Neural cell (in vitro differentiated cells): ENCODE data around the gene KDM2A. TPM values are rescaled to one million over a fixed set of nuclear protein-coding genes. Genes with fewer than 3 reads are reported as not detected.

Experiments used
- H2AFZ ChIP-seq: fragments of 200-600, 300-800 bp; sonication (generic), shearing (Covaris generic); 2 replicates; pipeline ENCODE4 v1.6.0; 2014; ENCODE audit warnings: low read depth, mild to moderate bottlenecking, antibody characterized with exemption, low read length, moderate library complexity
- H3F3A ChIP-seq: fragments of 200-600 bp; shearing (Covaris generic); 2 replicates; pipeline ENCODE4 v1.6.1; 2016; ENCODE audit warnings: mild to moderate bottlenecking, moderate library complexity, mixed read lengths, antibody characterized with exemption, low read length; ENCODE audit not compliant: insufficient read depth, poor library complexity, severe bottlenecking
- H3K27ac ChIP-seq: fragments of 200-600, 300-800 bp; sonication (generic), shearing (Covaris generic); 2 replicates; pipeline ENCODE4 v1.5.1; 2014; ENCODE audit warnings: mild to moderate bottlenecking, low read length, moderate library complexity
- H3K27me3 ChIP-seq: fragments of 300-800, 200-600 bp; sonication (generic), shearing (Covaris generic); 2 replicates; pipeline ENCODE4 v1.6.0; 2014; ENCODE audit warnings: mild to moderate bottlenecking, low read depth, low read length, moderate library complexity; ENCODE audit not compliant: insufficient read depth
- H3K36me3 ChIP-seq: fragments of 300-800, 200-600 bp; sonication (generic), shearing (Covaris generic); 2 replicates; pipeline ENCODE4 v1.5.1; 2014; ENCODE audit warnings: mild to moderate bottlenecking, antibody characterized with exemption, low read length, moderate library complexity; ENCODE audit not compliant: insufficient read depth
- H3K4me2 ChIP-seq: fragments of 300-800, 200-600 bp; sonication (generic), shearing (Covaris generic); 2 replicates; pipeline ENCODE4 v1.6.0; 2014; ENCODE audit warnings: mild to moderate bottlenecking, low read length
- H3K4me3 ChIP-seq: fragments of 300-800, 200-600 bp; sonication (generic), shearing (Covaris generic); 2 replicates; pipeline ENCODE4 v1.5.1; 2014; ENCODE audit warnings: mild to moderate bottlenecking, low read length, moderate library complexity
- H3K79me2 ChIP-seq: fragments of 200-600 bp; shearing (Covaris generic); replicated peaks from 2 replicates; pipeline ENCODE4 v1.6.0; 2014; ENCODE audit warnings: mild to moderate bottlenecking, low read length, moderate library complexity; ENCODE audit not compliant: insufficient read depth
- H3K9ac ChIP-seq: fragments of 300-800, 200-600 bp; sonication (generic), shearing (Covaris generic); 2 replicates; pipeline ENCODE4 v1.6.1; 2016; ENCODE audit warnings: mild to moderate bottlenecking, low read length, mixed read lengths
- H3K9me2 ChIP-seq: fragments of 200-600 bp; shearing (Covaris generic); 2 replicates; pipeline ENCODE4 v1.6.1; 2016; ENCODE audit warnings: mild to moderate bottlenecking, low read length, mixed read lengths; ENCODE audit not compliant: insufficient read depth
- H3K9me3 ChIP-seq: fragments of 200-600, 300-800 bp; sonication (generic), shearing (Covaris generic); 2 replicates; pipeline ENCODE4 v1.6.1; 2016; ENCODE audit warnings: mild to moderate bottlenecking, mixed run types, low read length, moderate library complexity, mixed read lengths
- H4K20me1 ChIP-seq: fragments of 200-600 bp; shearing (Covaris generic); 2 replicates; pipeline ENCODE4 v1.6.1; 2016; ENCODE audit warnings: mild to moderate bottlenecking, mixed run types; ENCODE audit not compliant: insufficient read depth
- EP300 ChIP-seq: fragments of 450-650 bp; conservative IDR thresholded peaks from 2 replicates; pipeline ENCODE4 v1.6.1; 2014; ENCODE audit warnings: antibody characterized with exemption, mild to moderate bottlenecking, moderate library complexity; ENCODE audit not compliant: poor library complexity, severe bottlenecking
- EZH2 ChIP-seq: fragments of 200-600, 300-800 bp; shearing (Covaris generic), sonication (generic); IDR thresholded peaks from 2 replicates; pipeline ENCODE4 v1.6.1; 2014; ENCODE audit warnings: antibody characterized with exemption, low read length, borderline replicate concordance, mild to moderate bottlenecking; ENCODE audit not compliant: insufficient read depth, poor library complexity, severe bottlenecking
- MXI1 ChIP-seq: fragments of 450-650 bp; conservative IDR thresholded peaks from 2 replicates; pipeline ENCODE4 v1.6.1; 2014; ENCODE audit warnings: antibody characterized with exemption, mild to moderate bottlenecking; ENCODE audit not compliant: poor library complexity, severe bottlenecking
- POLR2AphosphoS5 ChIP-seq: IDR thresholded peaks from 2 replicates; pipeline ENCODE4 v1.6.1; 2012
- RAD21 ChIP-seq: fragments of 450-650 bp; conservative IDR thresholded peaks from 2 replicates; pipeline ENCODE4 v1.6.1; 2014; ENCODE audit warnings: antibody characterized with exemption, mild to moderate bottlenecking, moderate library complexity
- SMC3 ChIP-seq: fragments of 450-650 bp; conservative IDR thresholded peaks from 2 replicates; pipeline ENCODE4 v1.6.1; 2014; ENCODE audit warnings: antibody characterized with exemption, mild to moderate bottlenecking, moderate library complexity; ENCODE audit not compliant: poor library complexity
- TAF1 ChIP-seq: IDR thresholded peaks from 2 replicates; pipeline ENCODE4 v1.6.1; 2012; ENCODE audit warnings: low read depth
- polyA plus RNA-seq: library from polyadenylated mRNA; depleted of rRNA; stranded (reverse); fragments of >200 nt; gene quantifications from 2 replicates; pipeline ENCODE4 v1.2.3, GENCODE V29; 2014
- TF ChIP-seq, protein P1 (sequence below): fragments of 450-650 bp; IDR thresholded peaks from 2 replicates; pipeline ENCODE4 v1.5.1; 2014; ENCODE audit warnings: antibody characterized with exemption, mild to moderate bottlenecking, moderate library complexity; ENCODE audit not compliant: poor library complexity, severe bottlenecking
- TF ChIP-seq, protein P2 (sequence below): IDR thresholded peaks from 2 replicates; pipeline ENCODE4 v1.6.1; 2012; ENCODE audit warnings: borderline replicate concordance

Gene KDM2A
- polyA plus RNA-seq, 1 donor from 2014 or later, result 12.4 TPM

DNA sequence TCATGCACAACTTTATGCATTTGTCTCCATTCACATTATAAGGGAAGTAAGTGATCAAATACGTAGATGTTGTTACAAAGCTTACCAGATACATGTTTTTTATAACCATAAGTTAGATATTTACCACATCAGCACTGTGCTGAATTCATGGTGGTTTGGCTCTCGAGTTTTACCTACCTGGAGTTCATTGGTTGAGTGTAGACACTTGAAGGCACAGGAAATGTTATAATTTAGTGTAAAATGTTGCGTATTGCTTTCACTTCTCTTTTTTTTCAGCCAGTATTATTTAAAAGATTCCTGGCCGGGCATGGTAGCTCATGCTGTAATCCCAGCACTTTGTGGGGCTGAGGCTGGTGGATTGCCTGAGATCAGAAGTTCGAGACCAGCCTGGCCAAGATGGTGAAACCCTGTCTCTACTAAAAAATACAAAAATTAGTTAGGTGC lies 94.1 kb downstream of the KDM2A start:
- H3F3A ChIP-seq, result no peaks in the 10 kb centered on the region
- TF ChIP-seq EZH2 (no peak), SMC3 (no peak), EP300 (no peak), TAF1 (no peak), POLR2AphosphoS5 (no peak), MXI1 (no peak), RAD21 (no peak)
- TF ChIP-seq, protein P1, sequence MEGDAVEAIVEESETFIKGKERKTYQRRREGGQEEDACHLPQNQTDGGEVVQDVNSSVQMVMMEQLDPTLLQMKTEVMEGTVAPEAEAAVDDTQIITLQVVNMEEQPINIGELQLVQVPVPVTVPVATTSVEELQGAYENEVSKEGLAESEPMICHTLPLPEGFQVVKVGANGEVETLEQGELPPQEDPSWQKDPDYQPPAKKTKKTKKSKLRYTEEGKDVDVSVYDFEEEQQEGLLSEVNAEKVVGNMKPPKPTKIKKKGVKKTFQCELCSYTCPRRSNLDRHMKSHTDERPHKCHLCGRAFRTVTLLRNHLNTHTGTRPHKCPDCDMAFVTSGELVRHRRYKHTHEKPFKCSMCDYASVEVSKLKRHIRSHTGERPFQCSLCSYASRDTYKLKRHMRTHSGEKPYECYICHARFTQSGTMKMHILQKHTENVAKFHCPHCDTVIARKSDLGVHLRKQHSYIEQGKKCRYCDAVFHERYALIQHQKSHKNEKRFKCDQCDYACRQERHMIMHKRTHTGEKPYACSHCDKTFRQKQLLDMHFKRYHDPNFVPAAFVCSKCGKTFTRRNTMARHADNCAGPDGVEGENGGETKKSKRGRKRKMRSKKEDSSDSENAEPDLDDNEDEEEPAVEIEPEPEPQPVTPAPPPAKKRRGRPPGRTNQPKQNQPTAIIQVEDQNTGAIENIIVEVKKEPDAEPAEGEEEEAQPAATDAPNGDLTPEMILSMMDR, result no peak
- TF ChIP-seq, protein P2, sequence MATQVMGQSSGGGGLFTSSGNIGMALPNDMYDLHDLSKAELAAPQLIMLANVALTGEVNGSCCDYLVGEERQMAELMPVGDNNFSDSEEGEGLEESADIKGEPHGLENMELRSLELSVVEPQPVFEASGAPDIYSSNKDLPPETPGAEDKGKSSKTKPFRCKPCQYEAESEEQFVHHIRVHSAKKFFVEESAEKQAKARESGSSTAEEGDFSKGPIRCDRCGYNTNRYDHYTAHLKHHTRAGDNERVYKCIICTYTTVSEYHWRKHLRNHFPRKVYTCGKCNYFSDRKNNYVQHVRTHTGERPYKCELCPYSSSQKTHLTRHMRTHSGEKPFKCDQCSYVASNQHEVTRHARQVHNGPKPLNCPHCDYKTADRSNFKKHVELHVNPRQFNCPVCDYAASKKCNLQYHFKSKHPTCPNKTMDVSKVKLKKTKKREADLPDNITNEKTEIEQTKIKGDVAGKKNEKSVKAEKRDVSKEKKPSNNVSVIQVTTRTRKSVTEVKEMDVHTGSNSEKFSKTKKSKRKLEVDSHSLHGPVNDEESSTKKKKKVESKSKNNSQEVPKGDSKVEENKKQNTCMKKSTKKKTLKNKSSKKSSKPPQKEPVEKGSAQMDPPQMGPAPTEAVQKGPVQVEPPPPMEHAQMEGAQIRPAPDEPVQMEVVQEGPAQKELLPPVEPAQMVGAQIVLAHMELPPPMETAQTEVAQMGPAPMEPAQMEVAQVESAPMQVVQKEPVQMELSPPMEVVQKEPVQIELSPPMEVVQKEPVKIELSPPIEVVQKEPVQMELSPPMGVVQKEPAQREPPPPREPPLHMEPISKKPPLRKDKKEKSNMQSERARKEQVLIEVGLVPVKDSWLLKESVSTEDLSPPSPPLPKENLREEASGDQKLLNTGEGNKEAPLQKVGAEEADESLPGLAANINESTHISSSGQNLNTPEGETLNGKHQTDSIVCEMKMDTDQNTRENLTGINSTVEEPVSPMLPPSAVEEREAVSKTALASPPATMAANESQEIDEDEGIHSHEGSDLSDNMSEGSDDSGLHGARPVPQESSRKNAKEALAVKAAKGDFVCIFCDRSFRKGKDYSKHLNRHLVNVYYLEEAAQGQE, result no peak
- H3K4me3 ChIP-seq, result no peak overlapping the region
- H3K27me3 ChIP-seq, result no peaks in the 10 kb centered on the region
- peaks cover 7% of the 10 kb centered on the region for H3K36me3 ChIP-seq
- no peaks in the 10 kb centered on the region for H3K79me2 ChIP-seq
- H3K4me2 ChIP-seq, result no peak overlapping the region
- H3K27ac ChIP-seq, result no peak overlapping the region
- H3K9me3 ChIP-seq, result no peaks in the 10 kb centered on the region
- no peaks in the 10 kb centered on the region for H4K20me1 ChIP-seq
- no peaks in the 10 kb centered on the region for H3K9me2 ChIP-seq
- H3K9ac ChIP-seq, result no peak overlapping the region
- H2AFZ ChIP-seq, result no peak overlapping the region

DNA sequence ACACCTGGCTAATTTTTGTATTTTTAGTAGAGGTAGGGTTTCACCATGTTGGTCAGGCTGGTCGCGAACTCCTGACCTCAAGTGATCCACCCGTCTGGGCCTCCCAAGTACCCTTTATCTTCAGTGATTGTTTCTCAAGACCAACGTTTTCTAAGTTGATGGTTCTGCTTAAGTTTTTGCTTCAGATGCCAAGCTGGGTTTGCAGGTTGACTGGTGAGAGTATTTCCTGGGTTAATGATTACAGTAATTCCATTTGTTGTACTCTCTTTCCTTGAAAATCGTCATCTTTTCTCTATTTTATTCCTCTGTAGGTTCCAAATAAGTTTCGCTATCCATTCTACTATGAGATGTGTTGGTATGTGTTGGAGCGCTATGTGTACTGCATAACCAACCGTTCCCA lies 108.7 kb downstream of the KDM2A start:
- Histone ChIP-seq H3K4me3 (no peak overlapping the region), H3K9ac (no peak overlapping the region), H3K36me3 (no peaks in the 10 kb centered on the region), H3K9me2 (no peaks in the 10 kb centered on the region), H4K20me1 (no peaks in the 10 kb centered on the region), H3K79me2 (no peaks in the 10 kb centered on the region), H3F3A (no peaks in the 10 kb centered on the region), H2AFZ (no peak overlapping the region), H3K4me2 (no peak overlapping the region), H3K27ac (no peak overlapping the region), H3K9me3 (no peaks in the 10 kb centered on the region), H3K27me3 (no peaks in the 10 kb centered on the region)
- TF ChIP-seq, protein P1, result no peak
- TF ChIP-seq, protein P2, result no peak
